Measurements from ENCODE around the gene RNH1.

Gene RNH1

GRCh38 chr11:501683-502287 lies 5.3 kb downstream of the RNH1 start:
- no peak for DNase-seq (ENCODE audit: low read depth)
- no peak for TF ChIP-seq CTCF (IDR thresholded peaks at IDR 0.05; ENCODE audit: insufficient read depth, low read depth, low read length, missing control alignments)
- no peak overlapping the region for H3K4me3 ChIP-seq (ENCODE audit: low read depth, low read length)

- DNase-seq (ENCODE audit: low read depth): no peak
Measured at GRCh38 chr11:501001-501682, 5.9 kb downstream of the RNH1 start.

GRCh38 chr11:499201-500076 lies 7.6 kb downstream of the RNH1 start:
- DNase-seq (ENCODE audit: low read depth): no peak
- no peak for TF ChIP-seq CTCF (IDR thresholded peaks at IDR 0.05; ENCODE audit: insufficient read depth, low read depth, low read length, missing control alignments)
- no peak overlapping the region for H3K4me3 ChIP-seq (ENCODE audit: low read depth, low read length)

More at GRCh38 chr11:501001-501682, 5.9 kb downstream of the RNH1 start:
- no peak overlapping the region for H3K4me3 ChIP-seq (ENCODE audit: low read depth, low read length)
- no peak for TF ChIP-seq CTCF (IDR thresholded peaks at IDR 0.05; ENCODE audit: insufficient read depth, low read depth, low read length, missing control alignments)

GRCh38 chr11:498297-499181 lies 8.5 kb downstream of the RNH1 start:
- no peak for TF ChIP-seq CTCF (IDR thresholded peaks at IDR 0.05; ENCODE audit: insufficient read depth, low read depth, low read length, missing control alignments)
- DNase-seq (ENCODE audit: low read depth): no peak
- H3K4me3 ChIP-seq (ENCODE audit: low read depth, low read length): no peak overlapping the region

- no peak for TF ChIP-seq CTCF (IDR thresholded peaks at IDR 0.05; ENCODE audit: insufficient read depth, low read depth, low read length, missing control alignments)
- DNase-seq (ENCODE audit: low read depth): no peak
- no peak overlapping the region for H3K4me3 ChIP-seq (ENCODE audit: low read depth, low read length)
Measured at GRCh38 chr11:497565-498296, 9.3 kb downstream of the RNH1 start.

Measured in GM12865 (cell line).